Epithelial cell of proximal tubule (primary cell): ENCODE data around the gene KCNB1. TPM values are rescaled to one million over a fixed set of nuclear protein-coding genes. Genes with fewer than 3 reads are reported as not detected.
A peak's percentile ranks its signal among the peaks of the same experiment; 100 is the strongest.

Source experiments
- DNase-seq: peaks from one replicate; pipeline ENCODE4 v3.0.0-alpha.2; 2011; ENCODE audit warnings: low read depth
- H3K4me3 ChIP-seq: 2 replicates; pipeline ENCODE4 v1.5.1; 2011; ENCODE audit warnings: low read depth, mild to moderate bottlenecking, low read length
- CTCF ChIP-seq: conservative IDR thresholded peaks from 2 replicates; pipeline ENCODE4 v1.5.1; 2012; ENCODE audit warnings: low read depth, mild to moderate bottlenecking, low read length
- total RNA-seq: library from RNA; depleted of rRNA; stranded (reverse); fragments of >200 nt; gene quantifications from 2 replicates; pipeline ENCODE4 v1.2.3, GENCODE V29; 2015

Gene KCNB1
- total RNA-seq, 1 donor from 2014 or later: not detected

- DNase-seq: no peak
- no peak overlapping the region for H3K4me3 ChIP-seq
- TF ChIP-seq CTCF: peak; percentile 39
These were observed 86.2 kb downstream of the KCNB1 start for GRCh38 chr20:49396230-49396629.

GRCh38 chr20:49395659-49396058 lies 86.8 kb downstream of the KCNB1 start:
- no peak overlapping the region for H3K4me3 ChIP-seq
- TF ChIP-seq CTCF: no peak
- no peak for DNase-seq

GRCh38 chr20:49395183-49395582 lies 87.3 kb downstream of the KCNB1 start:
- no peak overlapping the region for H3K4me3 ChIP-seq
- no peak for TF ChIP-seq CTCF
- no peak for DNase-seq

GRCh38 chr20:49394757-49395156 lies 87.7 kb downstream of the KCNB1 start:
- TF ChIP-seq CTCF: no peak
- H3K4me3 ChIP-seq: no peak overlapping the region
- DNase-seq: no peak

- H3K4me3 ChIP-seq: no peak overlapping the region
- no peak for TF ChIP-seq CTCF
- DNase-seq: no peak
These were observed 88.2 kb downstream of the KCNB1 start for GRCh38 chr20:49394264-49394663.

GRCh38 chr20:49393803-49394202 lies 88.7 kb downstream of the KCNB1 start:
- DNase-seq: no peak
- TF ChIP-seq CTCF: no peak
- H3K4me3 ChIP-seq: no peak overlapping the region

- no peak overlapping the region for H3K4me3 ChIP-seq
- TF ChIP-seq CTCF: no peak
- no peak for DNase-seq
These were observed 89.7 kb downstream of the KCNB1 start for GRCh38 chr20:49392745-49393144.
